IMR-90 (cell line): ENCODE measurements around the gene FXYD3. TPM values are rescaled to one million over a fixed set of nuclear protein-coding genes. Genes with fewer than 3 reads are reported as not detected.

Source experiments
- ATAC-seq: fragments of 200-7000 bp; cut with Tn5 transposase; 2 replicates; pipeline ENCODE4 v1.9.1; 2020; ENCODE audit warnings: low read depth, mild to moderate bottlenecking, moderate library complexity
- BruUV-seq: library from RNA; stranded (reverse); fragments of 400-500 nt; replicated peaks from 2 replicates; lab custom pipeline; 2021; lab: Mats Ljungman, UMichigan
- CTCF ChIA-PET: fragments of 300-600 bp; formaldehyde crosslinking; extraction: SDS; loops from one replicate; lab custom pipeline; 2021; ENCODE audit warnings: antibody characterized with exemption; lab: Yijun Ruan, JAX
- POLR2A ChIA-PET: fragments of 300-600 bp; sonication (Branson Sonifier 250); formaldehyde crosslinking; loops from one replicate; lab custom pipeline; 2022; ENCODE audit warnings: antibody characterized with exemption; ENCODE audit not compliant: unreplicated experiment; lab: Charles Lee
- DNase-seq: peaks from one replicate; pipeline ENCODE4 v3.0.0; 2013
- H2AFZ ChIP-seq: replicated peaks from 2 replicates; pipeline ENCODE3; 2013; ENCODE audit warnings: low read length, mild to moderate bottlenecking; ENCODE audit not compliant: poor library complexity
- H2AK5ac ChIP-seq: 2 replicates; pipeline ENCODE4 v1.6.1; 2013; ENCODE audit warnings: low read depth, low read length, inconsistent platforms
- H2AK9ac ChIP-seq: replicated peaks from 2 replicates; pipeline ENCODE3; 2013; ENCODE audit warnings: mild to moderate bottlenecking, low read depth, low read length, moderate library complexity; ENCODE audit not compliant: poor library complexity
- H2BK120ac ChIP-seq: 2 replicates; pipeline ENCODE4 v1.6.1; 2013; ENCODE audit warnings: low read depth, low read length, inconsistent platforms
- H2BK15ac ChIP-seq: 3 replicates; pipeline ENCODE4 v1.6.1; 2013; ENCODE audit warnings: low read depth, low read length, inconsistent platforms
- H2BK20ac ChIP-seq: 2 replicates; pipeline ENCODE4 v1.6.1; 2013; ENCODE audit warnings: low read depth, mild to moderate bottlenecking, inconsistent platforms, low read length, moderate library complexity
- H2BK5ac ChIP-seq: 2 replicates; pipeline ENCODE4 v1.6.1; 2013; ENCODE audit warnings: mild to moderate bottlenecking, low read depth, low read length, inconsistent platforms; ENCODE audit not compliant: poor library complexity, severe bottlenecking
- H3K14ac ChIP-seq: replicated peaks from 2 replicates; pipeline ENCODE4 v1.6.1; 2013; ENCODE audit warnings: low read depth, low read length, inconsistent platforms
- H3K18ac ChIP-seq: 2 replicates; pipeline ENCODE4 v1.6.1; 2013; ENCODE audit warnings: low read depth, low read length, control low read depth
- H3K23ac ChIP-seq: 2 replicates; pipeline ENCODE4 v1.6.1; 2013; ENCODE audit warnings: low read depth, low read length, inconsistent platforms
- H3K27ac ChIP-seq: 2 replicates; pipeline ENCODE4 v1.5.1; 2013; ENCODE audit warnings: mild to moderate bottlenecking, control low read depth, low read length; ENCODE audit not compliant: insufficient read depth
- H3K27me3 ChIP-seq: 2 replicates; pipeline ENCODE4 v1.6.1; 2013; ENCODE audit warnings: low read length; ENCODE audit not compliant: control insufficient read depth, insufficient read depth
- H3K36me3 ChIP-seq: 2 replicates; pipeline ENCODE4 v1.6.1; 2013; ENCODE audit warnings: low read length, mixed read lengths; ENCODE audit not compliant: control insufficient read depth, insufficient read depth
- H3K4ac ChIP-seq: 2 replicates; pipeline ENCODE4 v1.6.1; 2013; ENCODE audit warnings: low read depth, low read length, inconsistent platforms
- H3K4me1 ChIP-seq: 2 replicates; pipeline ENCODE4 v1.6.1; 2013; ENCODE audit warnings: low read length, mixed read lengths; ENCODE audit not compliant: control insufficient read depth, insufficient read depth
- H3K4me2 ChIP-seq: 2 replicates; pipeline ENCODE4 v1.6.1; 2013; ENCODE audit warnings: low read depth, mild to moderate bottlenecking, control low read depth, low read length, moderate library complexity
- H3K4me3 ChIP-seq: 2 replicates; pipeline ENCODE4 v1.5.1; 2013; ENCODE audit warnings: low read depth, mild to moderate bottlenecking, control low read depth, low read length, moderate library complexity; ENCODE audit not compliant: insufficient read depth
- H3K56ac ChIP-seq: 2 replicates; pipeline ENCODE4 v1.6.1; 2013; ENCODE audit warnings: low read length, inconsistent platforms; ENCODE audit not compliant: insufficient read depth; ENCODE audit errors: extremely low read depth
- H3K79me1 ChIP-seq, 2 experiments: 2 replicates each; pipeline ENCODE4 v1.6.1; 2013; ENCODE audit warnings: low read length in 2 of 2, inconsistent platforms in 1 of 2, low read depth in 1 of 2
- H3K9ac ChIP-seq: 2 replicates; pipeline ENCODE4 v1.6.1; 2013; ENCODE audit warnings: low read depth, low read length, control low read depth
- H3K9me1 ChIP-seq: 2 replicates; pipeline ENCODE4 v1.6.1; 2013; ENCODE audit warnings: low read length, inconsistent platforms; ENCODE audit not compliant: insufficient read depth
- H3K9me3 ChIP-seq: 2 replicates; pipeline ENCODE4 v1.6.1; 2013; ENCODE audit warnings: low read length; ENCODE audit not compliant: control insufficient read depth, insufficient read depth
- H4K20me1 ChIP-seq: 2 replicates; pipeline ENCODE4 v1.6.1; 2013; ENCODE audit warnings: low read length, inconsistent platforms; ENCODE audit not compliant: insufficient read depth
- H4K5ac ChIP-seq: 2 replicates; pipeline ENCODE4 v1.6.1; 2013; ENCODE audit warnings: mild to moderate bottlenecking, low read depth, low read length, control low read depth
- H4K8ac ChIP-seq, 2 experiments: 2 replicates each; pipeline ENCODE4 v1.6.1; 2013; ENCODE audit warnings: low read depth in 2 of 2, low read length in 2 of 2, control low read depth in 1 of 2, inconsistent platforms in 1 of 2
- H4K91ac ChIP-seq: 2 replicates; pipeline ENCODE4 v1.6.1; 2013; ENCODE audit warnings: low read depth, low read length, inconsistent platforms; ENCODE audit not compliant: insufficient read depth
- BHLHE40 ChIP-seq: fragments of 150-350 bp; IDR thresholded peaks from 2 replicates; pipeline ENCODE4 v1.6.1; 2016; ENCODE audit warnings: mild to moderate bottlenecking, low read depth, low read length
- CEBPB ChIP-seq: IDR thresholded peaks from 2 replicates; pipeline ENCODE4 v1.6.1; 2012; ENCODE audit warnings: low read depth, low read length, improper control_type of control experiment
- ELK1 ChIP-seq: fragments of 150-350 bp; IDR thresholded peaks from 2 replicates; pipeline ENCODE4 v1.6.1; 2016; ENCODE audit warnings: low read depth, mild to moderate bottlenecking, low read length, moderate library complexity, borderline replicate concordance
- FOS ChIP-seq: fragments of 150-350 bp; IDR thresholded peaks from 2 replicates; pipeline ENCODE4 v1.6.1; 2016; ENCODE audit warnings: low read depth, low read length
- MAFK ChIP-seq: IDR thresholded peaks from 2 replicates; pipeline ENCODE4 v1.6.1; 2012; ENCODE audit warnings: low read depth, low read length, improper control_type of control experiment
- MAZ ChIP-seq: IDR thresholded peaks from 2 replicates; pipeline ENCODE4 v1.6.1; 2012; ENCODE audit warnings: low read depth, mild to moderate bottlenecking, low read length, improper control_type of control experiment, moderate library complexity, borderline replicate concordance
- NFE2L2 ChIP-seq: fragments of 150-350 bp; IDR thresholded peaks from 2 replicates; pipeline ENCODE4 v1.6.1; 2016; ENCODE audit warnings: low read depth, mild to moderate bottlenecking, low read length
- POLR2A ChIP-seq: IDR thresholded peaks from 2 replicates; pipeline ENCODE4 v1.6.1; 2012; ENCODE audit warnings: mild to moderate bottlenecking, low read depth, low read length
- RAD21 ChIP-seq: IDR thresholded peaks from 2 replicates; pipeline ENCODE4 v1.6.1; 2012; ENCODE audit warnings: low read length, improper control_type of control experiment
- RCOR1 ChIP-seq: IDR thresholded peaks from 2 replicates; pipeline ENCODE4 v1.6.1; 2012; ENCODE audit warnings: mild to moderate bottlenecking, low read length, improper control_type of control experiment; ENCODE audit not compliant: insufficient replicate concordance
- RFX5 ChIP-seq: IDR thresholded peaks from 2 replicates; pipeline ENCODE4 v1.8.0; 2012; ENCODE audit warnings: low read depth, mild to moderate bottlenecking, low read length, moderate library complexity
- WGBS, 2 experiments: methylation state at CpG; one replicate each; pipeline versions ENCODE4 v1.1.5 to v1.1.7; 2013; ENCODE audit warnings: missing lambda C conversion rate in 2 of 2; ENCODE audit not compliant: insufficient read length in 1 of 2; ENCODE audit errors: extremely low coverage in 2 of 2; 5-methylcytosine and 5-hydroxymethylcytosine counted together
- dilution Hi-C: fragments of 300-500 bp; cut with HindIII; formaldehyde crosslinking; loops from one replicate; pipeline ENCODE4 v1.14.3; 2018; ENCODE audit warnings: low sequenced_read_pairs; ENCODE audit not compliant: unreplicated experiment
- in situ Hi-C: fragments of 300-500 bp; cut with MboI; formaldehyde crosslinking; loops from 3 replicates; pipeline ENCODE4 v1.14.3; 2019; ENCODE audit warnings: low sequenced_read_pairs, inconsistent platforms, mixed read lengths
- intact Hi-C: fragments of 100-400 bp; cut with micrococcal nuclease; formaldehyde crosslinking; loops from 2 replicates; pipeline ENCODE4 v1.10.0; 2022
- polyA plus RNA-seq, 3 experiments: library from polyadenylated mRNA; depleted of rRNA; stranded (reverse); fragments of >200 nt; gene quantifications; 2 replicates each; pipeline ENCODE4 v1.2.3, GENCODE V29; 2012; ENCODE audit warnings: low replicate concordance in 1 of 3
- total RNA-seq: library from RNA; depleted of rRNA; stranded (reverse); fragments of >200 nt; gene quantifications from 2 replicates; pipeline ENCODE4 v1.2.3, GENCODE V29; 2012
- TF ChIP-seq, protein P1 (sequence below): conservative IDR thresholded peaks from 2 replicates; pipeline ENCODE4 v1.5.1; 2012; ENCODE audit warnings: mild to moderate bottlenecking, low read depth, low read length, improper control_type of control experiment
- TF ChIP-seq, protein P2 (sequence below): fragments of 150-350 bp; IDR thresholded peaks from 2 replicates; pipeline ENCODE4 v1.6.1; 2017; ENCODE audit warnings: mild to moderate bottlenecking, antibody characterized with exemption, low read length, low read depth

Gene FXYD3
- total and polyA plus RNA-seq, 2 of the 4 experiments (the other 2 are of a cell fraction): not detected

DNA sequence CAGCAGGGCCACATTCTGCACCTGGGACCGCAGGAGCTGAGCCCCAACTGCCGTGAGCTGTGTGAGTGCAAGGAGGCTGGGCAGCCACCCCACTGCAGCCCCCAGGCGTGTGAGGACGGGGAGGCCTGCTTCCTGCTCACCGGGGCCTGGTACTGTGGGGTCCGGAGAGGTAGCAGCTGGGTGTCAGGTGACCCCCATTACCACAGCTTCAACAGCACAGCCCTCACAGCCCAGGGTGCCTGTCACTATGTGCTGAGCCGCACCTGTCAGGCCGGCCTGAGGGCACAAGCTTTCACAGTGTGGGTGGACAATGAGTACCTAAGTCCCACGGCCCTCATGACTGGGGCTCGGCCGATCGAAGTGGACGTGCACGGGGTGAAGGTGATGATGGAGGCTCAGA, 35.8 kb upstream of the FXYD3 start:
- Histone ChIP-seq H4K5ac (no peak overlapping the region), H3K14ac (no peak overlapping the region), H3K23ac (no peak overlapping the region), H2BK20ac (no peak overlapping the region), H3K27ac (no peak overlapping the region), H3K79me1 (no peaks in the 10 kb centered on the region), H3K4me2 (no peak overlapping the region), H3K9ac (no peak overlapping the region), H4K8ac (no peak overlapping the region), H4K91ac (no peak overlapping the region), H3K36me3 (no peaks in the 10 kb centered on the region), H2AFZ (no peak overlapping the region), H2BK15ac (no peak overlapping the region), H3K18ac (no peak overlapping the region), H2AK5ac (no peak overlapping the region), H3K4me1 (no peaks in the 10 kb centered on the region), H3K56ac (no peak overlapping the region), H2AK9ac (no peak overlapping the region), H2BK5ac (no peak overlapping the region), H4K20me1 (no peaks in the 10 kb centered on the region), H3K9me1 (no peaks in the 10 kb centered on the region), H3K4me3 (no peak overlapping the region), H3K4ac (no peak overlapping the region), H3K27me3 (peaks cover 12% of the 10 kb centered on the region), H2BK120ac (no peak overlapping the region), H3K9me3 (no peaks in the 10 kb centered on the region; the same call in 1 of the 2 replicates)
- dilution Hi-C loops (no loop called here), in situ Hi-C loops (no loop called here), intact Hi-C loops (no loop called here)
- ChIA-PET CTCF (no interaction called here), POLR2A (no interaction called here)
- 92% methylated on average over 2 of the region's 14 CpGs; no CpG with 5 or more reads in 1 of the 2 experiments for WGBS, 2 experiments
- no peak for ATAC-seq
- TF ChIP-seq RAD21 (no peak), NFE2L2 (no peak), FOS (no peak), RFX5 (no peak), RCOR1 (no peak), POLR2A (no peak), BHLHE40 (no peak), MAFK (no peak), MAZ (no peak), CEBPB (no peak), ELK1 (no peak)
- TF ChIP-seq, protein P1, sequence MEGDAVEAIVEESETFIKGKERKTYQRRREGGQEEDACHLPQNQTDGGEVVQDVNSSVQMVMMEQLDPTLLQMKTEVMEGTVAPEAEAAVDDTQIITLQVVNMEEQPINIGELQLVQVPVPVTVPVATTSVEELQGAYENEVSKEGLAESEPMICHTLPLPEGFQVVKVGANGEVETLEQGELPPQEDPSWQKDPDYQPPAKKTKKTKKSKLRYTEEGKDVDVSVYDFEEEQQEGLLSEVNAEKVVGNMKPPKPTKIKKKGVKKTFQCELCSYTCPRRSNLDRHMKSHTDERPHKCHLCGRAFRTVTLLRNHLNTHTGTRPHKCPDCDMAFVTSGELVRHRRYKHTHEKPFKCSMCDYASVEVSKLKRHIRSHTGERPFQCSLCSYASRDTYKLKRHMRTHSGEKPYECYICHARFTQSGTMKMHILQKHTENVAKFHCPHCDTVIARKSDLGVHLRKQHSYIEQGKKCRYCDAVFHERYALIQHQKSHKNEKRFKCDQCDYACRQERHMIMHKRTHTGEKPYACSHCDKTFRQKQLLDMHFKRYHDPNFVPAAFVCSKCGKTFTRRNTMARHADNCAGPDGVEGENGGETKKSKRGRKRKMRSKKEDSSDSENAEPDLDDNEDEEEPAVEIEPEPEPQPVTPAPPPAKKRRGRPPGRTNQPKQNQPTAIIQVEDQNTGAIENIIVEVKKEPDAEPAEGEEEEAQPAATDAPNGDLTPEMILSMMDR: no peak
- TF ChIP-seq, protein P2, sequence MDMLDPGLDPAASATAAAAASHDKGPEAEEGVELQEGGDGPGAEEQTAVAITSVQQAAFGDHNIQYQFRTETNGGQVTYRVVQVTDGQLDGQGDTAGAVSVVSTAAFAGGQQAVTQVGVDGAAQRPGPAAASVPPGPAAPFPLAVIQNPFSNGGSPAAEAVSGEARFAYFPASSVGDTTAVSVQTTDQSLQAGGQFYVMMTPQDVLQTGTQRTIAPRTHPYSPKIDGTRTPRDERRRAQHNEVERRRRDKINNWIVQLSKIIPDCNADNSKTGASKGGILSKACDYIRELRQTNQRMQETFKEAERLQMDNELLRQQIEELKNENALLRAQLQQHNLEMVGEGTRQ: no peak
- DNase-seq: no peak
- no TSS peak for BruUV-seq
